Kidney epithelial cell (primary cell): ENCODE data around the gene GPATCH4. TPM values are rescaled to one million over a fixed set of nuclear protein-coding genes. Genes with fewer than 3 reads are reported as not detected.

Experiments used
- DNase-seq: peaks from one replicate; pipeline ENCODE4 v3.0.0-alpha.2; 2010; ENCODE audit warnings: low read depth
- H3K27me3 ChIP-seq: 2 replicates; pipeline ENCODE4 v1.6.0; 2011; ENCODE audit warnings: low read length; ENCODE audit not compliant: control insufficient read depth, insufficient read depth
- H3K36me3 ChIP-seq: 2 replicates; pipeline ENCODE4 v1.5.1; 2011; ENCODE audit warnings: low read length; ENCODE audit not compliant: control insufficient read depth, insufficient read depth
- H3K4me3 ChIP-seq: 2 replicates; pipeline ENCODE4 v1.5.1; 2011; ENCODE audit warnings: low read depth, mild to moderate bottlenecking, control low read depth, low read length
- CTCF ChIP-seq: IDR thresholded peaks from 2 replicates; pipeline ENCODE4 v1.5.1; 2011; ENCODE audit warnings: mild to moderate bottlenecking, moderate library complexity, low read length, control low read depth, inconsistent platforms; ENCODE audit not compliant: insufficient read depth, poor library complexity, severe bottlenecking
- total RNA-seq: library from RNA; depleted of rRNA; stranded (reverse); fragments of >200 nt; gene quantifications from 2 replicates; pipeline ENCODE4 v1.2.3, GENCODE V29; 2015

Gene GPATCH4
- total RNA-seq, 1 donor from 2014 or later: 21.8 TPM

- no peak for TF ChIP-seq CTCF
- DNase-seq: no peak
- Histone ChIP-seq H3K27me3 (no peaks in the 10 kb centered on the region), H3K4me3 (no peak overlapping the region), H3K36me3 (no peaks in the 10 kb centered on the region)
Measured at GRCh38 chr1:156544592-156545102, 56.6 kb downstream of the GPATCH4 start.

Other genes starting within 250 kb of the GPATCH4 start
- gene RHBG, start 232.3 kb downstream of the GPATCH4 start, total RNA-seq: 0.55 TPM in 1 of 2 replicates, not detected in the other
- 16.6 and 22.0 TPM in 2 replicates for gene MEF2D, start 100.7 kb downstream of the GPATCH4 start, total RNA-seq
- gene IQGAP3, start 28.9 kb downstream of the GPATCH4 start, total RNA-seq: 8.0 and 9.4 TPM in 2 replicates
- not detected in 2 replicates for gene TTC24, start 21.8 kb downstream of the GPATCH4 start, total RNA-seq
- 83.8 and 115 TPM in 2 replicates for gene NAXE, start 9.7 kb downstream of the GPATCH4 start, total RNA-seq
- gene HAPLN2, start 17.9 kb upstream of the GPATCH4 start, total RNA-seq: not detected in 2 replicates
- gene BCAN, start 40.6 kb upstream of the GPATCH4 start, total RNA-seq: 0.14 and 0.17 TPM in 2 replicates
- 66.3 and 76.8 TPM in 2 replicates for gene NES, start 75.9 kb upstream of the GPATCH4 start, total RNA-seq
- gene CRABP2, start 104.1 kb upstream of the GPATCH4 start, total RNA-seq: 24.5 and 29.5 TPM in 2 replicates
- 13.0 and 13.6 TPM in 2 replicates for gene METTL25B, start 127.0 kb upstream of the GPATCH4 start, total RNA-seq
- gene ISG20L2, start 127.3 kb upstream of the GPATCH4 start, total RNA-seq: 17.7 and 25.1 TPM in 2 replicates
- gene MRPL24, start 139.6 kb upstream of the GPATCH4 start, total RNA-seq: 42.5 and 62.2 TPM in 2 replicates
- 271 and 296 TPM in 2 replicates for gene HDGF, start 150.2 kb upstream of the GPATCH4 start, total RNA-seq
- gene PRCC, start 166.1 kb upstream of the GPATCH4 start, total RNA-seq: 56.0 and 59.3 TPM in 2 replicates
- gene SH2D2A, start 215.4 kb upstream of the GPATCH4 start, total RNA-seq: 2.3 and 4.9 TPM in 2 replicates